Activated CD4-positive, alpha-beta memory T cell treated with anti-CD3 and anti-CD28 coated beads for 36 hours (primary cell): ENCODE results near the gene OR4K14. TPM values are rescaled to one million over a fixed set of nuclear protein-coding genes. Genes with fewer than 3 reads are reported as not detected.
"Not testable (repeated sequence)": the region's sequence is repeated elsewhere in the genome, so short reads cannot be mapped to it uniquely, and the experiment has no call there.

ENCODE experiments used
- CTCF ChIA-PET: fragments of 350-600 bp; sonication (Branson Sonifier 250); formaldehyde crosslinking; loops from one replicate; lab custom pipeline; 2021; ENCODE audit warnings: antibody characterized with exemption, inconsistent platforms; lab: Charles Lee
- POLR2A ChIA-PET: fragments of 350-600 bp; sonication (Branson Sonifier 250); formaldehyde crosslinking; loops from one replicate; lab custom pipeline; 2021; ENCODE audit warnings: antibody characterized with exemption; lab: Charles Lee
- DNase-seq: peaks from one replicate; pipeline ENCODE4 v3.0.0-alpha.2; 2020
- H3K27ac Mint-ChIP-seq: one replicate; pipeline ENCODE4 v1.8.0; 2021; ENCODE audit warnings: mixed read lengths
- H3K27me3 Mint-ChIP-seq: one replicate; pipeline ENCODE4 v1.8.0; 2021; ENCODE audit warnings: mixed read lengths
- H3K36me3 Mint-ChIP-seq: one replicate; pipeline ENCODE4 v1.8.0; 2021; ENCODE audit warnings: mixed read lengths
- H3K4me1 Mint-ChIP-seq: one replicate; pipeline ENCODE4 v1.8.0; 2021; ENCODE audit warnings: low read depth, mixed read lengths
- H3K4me3 Mint-ChIP-seq: one replicate; pipeline ENCODE4 v1.8.0; 2021; ENCODE audit warnings: mild to moderate bottlenecking, mixed read lengths
- H3K9me3 Mint-ChIP-seq: one replicate; pipeline ENCODE4 v1.8.0; 2021; ENCODE audit warnings: mixed read lengths
- intact Hi-C: fragments of 100-400 bp; cut with micrococcal nuclease; formaldehyde crosslinking; loops from one replicate; pipeline ENCODE4 v1.15.1; 2023
- total RNA-seq, 2 experiments: library from RNA; stranded (reverse); gene quantifications; one replicate each; pipeline ENCODE4 v1.2.3, GENCODE V29; 2021

The OR4K14 gene
- total RNA-seq, 2 experiments from 2014 or later, result not detected

- H3K27me3 Mint-ChIP-seq, H3K27ac Mint-ChIP-seq, H3K9me3 Mint-ChIP-seq, DNase-seq, intact Hi-C loops, POLR2A ChIA-PET, H3K36me3 Mint-ChIP-seq, H3K4me3 Mint-ChIP-seq, CTCF ChIA-PET: not testable (repeated sequence)
- peaks cover 23% of the 10 kb centered on the region for H3K4me1 Mint-ChIP-seq
Observed at GRCh38 chr14:19969735-19970134, 49.4 kb downstream of the OR4K14 start.

Other genes starting within 250 kb of the OR4K14 start
- not detected for gene OR4M1, start 245.8 kb downstream of the OR4K14 start, total RNA-seq
- not detected for gene OR4N2, start 215.5 kb downstream of the OR4K14 start, total RNA-seq
- gene OR4K2, start 144.2 kb downstream of the OR4K14 start, total RNA-seq, result not detected
- gene OR4K5, start 98.7 kb downstream of the OR4K14 start, total RNA-seq, result not detected
- not detected for gene OR4K1, start 88.4 kb downstream of the OR4K14 start, total RNA-seq
- not detected for gene OR4K15, start 43.7 kb downstream of the OR4K14 start, total RNA-seq
- not detected for gene OR4Q2, start 17.1 kb downstream of the OR4K14 start, total RNA-seq
- not detected for gene OR4K13, start 16.7 kb upstream of the OR4K14 start, total RNA-seq
- not detected for gene OR4L1, start 40.7 kb upstream of the OR4K14 start, total RNA-seq
- not detected for gene OR4K17, start 91.4 kb upstream of the OR4K14 start, total RNA-seq
- not detected for gene OR4N5, start 119.5 kb upstream of the OR4K14 start, total RNA-seq
- gene OR11G2, start 171.6 kb upstream of the OR4K14 start, total RNA-seq, result not detected
- gene OR11H6, start 204.4 kb upstream of the OR4K14 start, total RNA-seq, result not detected
- gene OR11H7, start 209.7 kb upstream of the OR4K14 start, total RNA-seq, result not detected
- gene OR11H4, start 220.0 kb upstream of the OR4K14 start, total RNA-seq, result not detected